ENCODE measurements around the gene PDZD4. TPM values are rescaled to one million over a fixed set of nuclear protein-coding genes. Genes with fewer than 3 reads are reported as not detected.

Gene PDZD4
- total and polyA plus RNA-seq, 10 of the 15 experiments (the other 5 are each of a cell fraction or from before 2014, with no cell fraction given): 0.01 to 0.15 (median 0.04) TPM; not detected in 6

GRCh38 chrX:153755136-153755535 is 75.2 kb downstream of the PDZD4 start:
- FAIRE-seq (no peak), DNase-seq (ENCODE audit: low read depth, low spot score) (no peak), ATAC-seq (no peak)
- Histone ChIP-seq H3K4me2 (ENCODE audit: control insufficient read depth, insufficient read depth) (no peak overlapping the region), H3K4me3 (no peak overlapping the region), H3K79me2 (ENCODE audit: control insufficient read depth, insufficient read depth, low read length) (no peaks in the 10 kb centered on the region), H3K4me1 (ENCODE audit: control insufficient read depth, insufficient read depth, low read length) (no peaks in the 10 kb centered on the region), H4K20me1 (ENCODE audit: control insufficient read depth, insufficient read depth) (no peaks in the 10 kb centered on the region), H3K9ac (ENCODE audit: control insufficient read depth, insufficient read depth, low read length) (no peak overlapping the region), H3K36me3 (ENCODE audit: control insufficient read depth in 2 of 2, insufficient read depth in 2 of 2, low read length in 1 of 2) (no peaks in the 10 kb centered on the region), H3K27ac (ENCODE audit: control insufficient read depth, insufficient read depth) (no peak overlapping the region), H3K9me3 (replicated peaks; ENCODE audit: control insufficient read depth, insufficient read depth, low read length) (no peaks in the 10 kb centered on the region), H3K27me3 (replicated peaks in 1 of 2; ENCODE audit: control insufficient read depth in 2 of 2, insufficient read depth in 2 of 2, low read length in 1 of 2) (no peaks in the 10 kb centered on the region), H2AFZ (ENCODE audit: control insufficient read depth, low read depth, low read length) (no peak overlapping the region)
- in situ Hi-C loops (cut with MboI) (no loop called here), intact Hi-C loops (cut with micrococcal nuclease; ENCODE audit: unreplicated experiment) (no loop called here)
- TF ChIP-seq HDAC6 (IDR thresholded peaks at IDR 0.05; ENCODE audit: unreplicated experiment) (no peak), MLLT1 (IDR thresholded peaks at IDR 0.05) (no peak), PAX5 (IDR thresholded peaks at IDR 0.05; ENCODE audit: borderline replicate concordance, low read depth, low read length) (no peak), E2F4 (IDR thresholded peaks at IDR 0.05; ENCODE audit: low read depth, low read length) (no peak)
- WGBS (ENCODE audit: insufficient coverage, insufficient replicate concordance, low lambda C conversion rate, missing lambda C conversion rate): 73% methylated on average over 1 of the region's 1 CpG
- no TSS peak for BruUV-seq (replicated peaks)
- POLR2A ChIA-PET: interaction anchor here (0.6 kb wide), 1 partner anchor 70 kb away, joined by 3 read pairs; no protein-coding TSS in a partner anchor
- SMC1A ChIA-PET (ENCODE audit: uncharacterized antibody, unreplicated experiment): no interaction called here
- RAD21 ChIA-PET (ENCODE audit: unreplicated experiment): no interaction called here
- CTCF ChIA-PET: no interaction called here

Other genes starting within 250 kb of the PDZD4 start
Only the 7 nearest of the 18 such genes appear.
- gene PLXNB3, start 66.3 kb downstream of the PDZD4 start, total RNA-seq (2014; rRNA removed): not detected in 2 replicates
- gene PLXNB3, start 66.3 kb downstream of the PDZD4 start, total RNA-seq (2014; rRNA removed; fragmentation: Illumina TruSeq; extraction: Trizol): not detected in 2 replicates
- gene PLXNB3, start 66.3 kb downstream of the PDZD4 start, total RNA-seq (2021): 0.21 and 0.53 TPM in 2 replicates
- 0.14 and 0.20 TPM in 2 replicates for gene PLXNB3, start 66.3 kb downstream of the PDZD4 start, polyA plus RNA-seq (2011; rRNA removed)
- 0.18 TPM in 1 of 2 replicates, not detected in the other for gene PLXNB3, start 66.3 kb downstream of the PDZD4 start, polyA plus RNA-seq (2014; fragmentation: Illumina TruSeq; extraction: Trizol)
- not detected for gene PLXNB3, start 66.3 kb downstream of the PDZD4 start, polyA plus RNA-seq (2014; fragmentation: Nextera tagmentation; extraction: Ambion mirVana)
- gene PLXNB3, start 66.3 kb downstream of the PDZD4 start, polyA plus RNA-seq (2014; rRNA removed): 0.62 and 0.68 TPM in 2 replicates
- under 1 TPM; 0.06 to 0.43 TPM for gene PLXNB3, start 66.3 kb downstream of the PDZD4 start, polyA plus RNA-seq (2016; fragmentation: Nextera tagmentation; extraction: Ambion mirVana)
- gene SRPK3, start 49.5 kb downstream of the PDZD4 start, total RNA-seq (2014; rRNA removed): not detected in 2 replicates
- gene SRPK3, start 49.5 kb downstream of the PDZD4 start, total RNA-seq (2014; rRNA removed; fragmentation: Illumina TruSeq; extraction: Trizol): not detected in 2 replicates
- not detected in 2 replicates for gene SRPK3, start 49.5 kb downstream of the PDZD4 start, total RNA-seq (2021)
- gene SRPK3, start 49.5 kb downstream of the PDZD4 start, polyA plus RNA-seq (2011; rRNA removed): not detected in 2 replicates
- gene SRPK3, start 49.5 kb downstream of the PDZD4 start, polyA plus RNA-seq (2014; fragmentation: Illumina TruSeq; extraction: Trizol): not detected in 2 replicates
- gene SRPK3, start 49.5 kb downstream of the PDZD4 start, polyA plus RNA-seq (2014; fragmentation: Nextera tagmentation; extraction: Ambion mirVana): under 1 TPM in 1 of 2 experiments, not detected in 1; 0.05 TPM
- not detected in 2 replicates for gene SRPK3, start 49.5 kb downstream of the PDZD4 start, polyA plus RNA-seq (2014; rRNA removed)
- under 1 TPM in 1 of 2 experiments, not detected in 1; 0.19 TPM for gene SRPK3, start 49.5 kb downstream of the PDZD4 start, polyA plus RNA-seq (2016; fragmentation: Nextera tagmentation; extraction: Ambion mirVana)
- gene IDH3G, start 36.2 kb downstream of the PDZD4 start, total RNA-seq (2014; rRNA removed): 69.3 and 78.5 TPM in 2 replicates
- gene IDH3G, start 36.2 kb downstream of the PDZD4 start, total RNA-seq (2014; rRNA removed; fragmentation: Illumina TruSeq; extraction: Trizol): 38.6 and 41.5 TPM in 2 replicates
- 61.3 and 69.0 TPM in 2 replicates for gene IDH3G, start 36.2 kb downstream of the PDZD4 start, total RNA-seq (2021)
- gene IDH3G, start 36.2 kb downstream of the PDZD4 start, polyA plus RNA-seq (2011; rRNA removed): 22.6 and 49.1 TPM in 2 replicates
- 32.7 and 64.2 TPM in 2 replicates for gene IDH3G, start 36.2 kb downstream of the PDZD4 start, polyA plus RNA-seq (2014; fragmentation: Illumina TruSeq; extraction: Trizol)
- gene IDH3G, start 36.2 kb downstream of the PDZD4 start, polyA plus RNA-seq (2014; fragmentation: Nextera tagmentation; extraction: Ambion mirVana): 10 to 100 TPM; 26.3 to 34.4 TPM
- 77.9 and 81.4 TPM in 2 replicates for gene IDH3G, start 36.2 kb downstream of the PDZD4 start, polyA plus RNA-seq (2014; rRNA removed)
- gene IDH3G, start 36.2 kb downstream of the PDZD4 start, polyA plus RNA-seq (2016; fragmentation: Nextera tagmentation; extraction: Ambion mirVana): 100 to 1,000 TPM in 1 of 2 experiments, 10 to 100 TPM in 1; 96.5 to 102 TPM
- 252 and 305 TPM in 2 replicates for gene SSR4, start 35.9 kb downstream of the PDZD4 start, total RNA-seq (2014; rRNA removed)
- 160 and 189 TPM in 2 replicates for gene SSR4, start 35.9 kb downstream of the PDZD4 start, total RNA-seq (2014; rRNA removed; fragmentation: Illumina TruSeq; extraction: Trizol)
- 244 and 247 TPM in 2 replicates for gene SSR4, start 35.9 kb downstream of the PDZD4 start, total RNA-seq (2021)
- gene SSR4, start 35.9 kb downstream of the PDZD4 start, polyA plus RNA-seq (2011; rRNA removed): 94.1 and 176 TPM in 2 replicates
- gene SSR4, start 35.9 kb downstream of the PDZD4 start, polyA plus RNA-seq (2014; fragmentation: Illumina TruSeq; extraction: Trizol): 61.3 and 151 TPM in 2 replicates
- gene SSR4, start 35.9 kb downstream of the PDZD4 start, polyA plus RNA-seq (2014; fragmentation: Nextera tagmentation; extraction: Ambion mirVana): 100 to 1,000 TPM; 351 to 521 TPM
- gene SSR4, start 35.9 kb downstream of the PDZD4 start, polyA plus RNA-seq (2014; rRNA removed): 312 and 326 TPM in 2 replicates
- 100 to 1,000 TPM; 315 to 317 TPM for gene SSR4, start 35.9 kb downstream of the PDZD4 start, polyA plus RNA-seq (2016; fragmentation: Nextera tagmentation; extraction: Ambion mirVana)
- not detected in 2 replicates for gene L1CAM, start 55.6 kb upstream of the PDZD4 start, total RNA-seq (2014; rRNA removed)
- gene L1CAM, start 55.6 kb upstream of the PDZD4 start, total RNA-seq (2014; rRNA removed; fragmentation: Illumina TruSeq; extraction: Trizol): not detected in 2 replicates
- gene L1CAM, start 55.6 kb upstream of the PDZD4 start, total RNA-seq (2021): 0.24 and 0.64 TPM in 2 replicates
- 0.12 and 0.22 TPM in 2 replicates for gene L1CAM, start 55.6 kb upstream of the PDZD4 start, polyA plus RNA-seq (2011; rRNA removed)
- gene L1CAM, start 55.6 kb upstream of the PDZD4 start, polyA plus RNA-seq (2014; fragmentation: Illumina TruSeq; extraction: Trizol): not detected in 2 replicates
- gene L1CAM, start 55.6 kb upstream of the PDZD4 start, polyA plus RNA-seq (2014; fragmentation: Nextera tagmentation; extraction: Ambion mirVana): not detected
- 0.01 TPM in 1 of 2 replicates, not detected in the other for gene L1CAM, start 55.6 kb upstream of the PDZD4 start, polyA plus RNA-seq (2014; rRNA removed)
- under 1 TPM; 0.05 to 0.09 TPM for gene L1CAM, start 55.6 kb upstream of the PDZD4 start, polyA plus RNA-seq (2016; fragmentation: Nextera tagmentation; extraction: Ambion mirVana)
- gene AVPR2, start 74.1 kb upstream of the PDZD4 start, total RNA-seq (2014; rRNA removed): not detected in 2 replicates
- gene AVPR2, start 74.1 kb upstream of the PDZD4 start, total RNA-seq (2014; rRNA removed; fragmentation: Illumina TruSeq; extraction: Trizol): not detected in 2 replicates
- not detected in 2 replicates for gene AVPR2, start 74.1 kb upstream of the PDZD4 start, total RNA-seq (2021)
- not detected in 2 replicates for gene AVPR2, start 74.1 kb upstream of the PDZD4 start, polyA plus RNA-seq (2011; rRNA removed)
- not detected in 2 replicates for gene AVPR2, start 74.1 kb upstream of the PDZD4 start, polyA plus RNA-seq (2014; fragmentation: Illumina TruSeq; extraction: Trizol)
- gene AVPR2, start 74.1 kb upstream of the PDZD4 start, polyA plus RNA-seq (2014; fragmentation: Nextera tagmentation; extraction: Ambion mirVana): not detected
- gene AVPR2, start 74.1 kb upstream of the PDZD4 start, polyA plus RNA-seq (2014; rRNA removed): not detected in 2 replicates
- under 1 TPM; 0.12 to 0.37 TPM for gene AVPR2, start 74.1 kb upstream of the PDZD4 start, polyA plus RNA-seq (2016; fragmentation: Nextera tagmentation; extraction: Ambion mirVana)
- gene ARHGAP4, start 95.7 kb upstream of the PDZD4 start, total RNA-seq (2014; rRNA removed): 77.1 and 92.8 TPM in 2 replicates
- 19.0 and 19.5 TPM in 2 replicates for gene ARHGAP4, start 95.7 kb upstream of the PDZD4 start, total RNA-seq (2014; rRNA removed; fragmentation: Illumina TruSeq; extraction: Trizol)
- gene ARHGAP4, start 95.7 kb upstream of the PDZD4 start, total RNA-seq (2021): 112 and 120 TPM in 2 replicates
- gene ARHGAP4, start 95.7 kb upstream of the PDZD4 start, polyA plus RNA-seq (2011; rRNA removed): 8.5 and 22.0 TPM in 2 replicates
- 2.2 and 14.6 TPM in 2 replicates for gene ARHGAP4, start 95.7 kb upstream of the PDZD4 start, polyA plus RNA-seq (2014; fragmentation: Illumina TruSeq; extraction: Trizol)
- 1 to 10 TPM in 1 of 2 experiments, under 1 TPM in 1; 0.71 to 6.0 TPM for gene ARHGAP4, start 95.7 kb upstream of the PDZD4 start, polyA plus RNA-seq (2014; fragmentation: Nextera tagmentation; extraction: Ambion mirVana)
- gene ARHGAP4, start 95.7 kb upstream of the PDZD4 start, polyA plus RNA-seq (2014; rRNA removed): 102 and 116 TPM in 2 replicates
- gene ARHGAP4, start 95.7 kb upstream of the PDZD4 start, polyA plus RNA-seq (2016; fragmentation: Nextera tagmentation; extraction: Ambion mirVana): 10 to 100 TPM; 66.6 to 81.6 TPM

All from GM12878 (cell line).